H1 (cell line): ENCODE data around the gene TRIML2. TPM values are rescaled to one million over a fixed set of nuclear protein-coding genes. Genes with fewer than 3 reads are reported as not detected.

Source experiments
- CHD7 ChIP-seq: fragments of 300-600 bp; sonication (generic); IDR thresholded peaks from 2 replicates; pipeline ENCODE4 v1.7.1; 2012; ENCODE audit warnings: low read length, moderate library complexity, mild to moderate bottlenecking, inconsistent platforms; ENCODE audit not compliant: insufficient replicate concordance
- EZH2 ChIP-seq: fragments of 200-600 bp; sonication (generic); IDR thresholded peaks from 2 replicates; pipeline ENCODE4 v1.7.1; 2012; ENCODE audit warnings: low read depth, mild to moderate bottlenecking, moderate library complexity, low read length, inconsistent platforms; ENCODE audit not compliant: severe bottlenecking
- RAD21 ChIP-seq, 2 experiments: IDR thresholded peaks in 1 of 2; conservative IDR thresholded peaks in 1 of 2; 2 replicates each; pipeline ENCODE4 v1.6.1; 2011; ENCODE audit warnings: low read depth in 2 of 2, low read length in 2 of 2, improper control_type of control experiment in 1 of 2, inconsistent platforms in 1 of 2, mild to moderate bottlenecking in 1 of 2, moderate library complexity in 1 of 2
- SP2 ChIP-seq: IDR thresholded peaks from 2 replicates; pipeline ENCODE4 v1.6.1; 2012; ENCODE audit warnings: mild to moderate bottlenecking, low read length, inconsistent platforms
- TAF1 ChIP-seq: IDR thresholded peaks from 2 replicates; pipeline ENCODE4 v1.6.1; 2011; ENCODE audit warnings: mild to moderate bottlenecking, low read depth, low read length
- USF2 ChIP-seq: IDR thresholded peaks from 2 replicates; pipeline ENCODE4 v1.6.1; 2011; ENCODE audit warnings: low read length, improper control_type of control experiment
- polyA plus RNA-seq, 7 experiments: library from polyadenylated mRNA; depleted of rRNA in 3 of 7; stranded (reverse) in 5 of 7; unstranded in 2 of 7; fragments of >200 nt in 5 of 7; fragments of 200-250 nt in 2 of 7; gene quantifications; 1 replicate in 5 of 7; 2 replicates in 1 of 7; 4 replicates in 1 of 7; pipeline versions ENCODE4 v1.2.1 to v1.2.3, GENCODE V29; 2011 to 2013; ENCODE audit warnings: missing spikeins in 2 of 7, mixed read lengths in 2 of 7
- total RNA-seq: library from RNA; stranded (reverse); fragmentation: NEBNext Ultra II Directional; extraction: Animal tissue kit (Norgen Biotek cat#: 25700); gene quantifications from 2 replicates; pipeline ENCODE4 v1.2.1, GENCODE V29; 2021

The TRIML2 gene
- total and polyA plus RNA-seq, 2 of the 8 experiments (the other 6 are each of a cell fraction or from before 2014, with no cell fraction given): 28.1 to 59.2 TPM

- TF ChIP-seq USF2 (no peak), RAD21 (IDR thresholded peaks at IDR 0.05 in 1 of 2, conservative IDR thresholded peaks at IDR 0.05 in 1 of 2; ENCODE audit: low read depth in 2 of 2, low read length in 2 of 2) (no peak), EZH2 (no peak), TAF1 (no peak), CHD7 (no peak), SP2 (no peak)
Measured at GRCh38 chr4:188145601-188146000, 36.2 kb upstream of the TRIML2 start (continued).
